Stimulated activated naive B cell treated with anti-CD40 and anti-IgM and Interleukin-4, amounts not matched to agents 10 μg/mL and 1 μg/mL and 100 μg/mL, for 72 hours (primary cell): ENCODE data around the gene FAM118B.

Experiments used
- ATAC-seq, 2 donors: fragments of 150-1000 bp; cut with Tn5 transposase; replicated peaks; 2 replicates each; pipeline ENCODE4 v1.10.0; 2021; ENCODE audit warnings: moderate library complexity in 1 of 2
- DNase-seq: peaks from one replicate; pipeline ENCODE4 v3.0.0; 2021
- H3K27ac Mint-ChIP-seq: one replicate; pipeline ENCODE4 v1.8.0; 2022; ENCODE audit warnings: mild to moderate bottlenecking, mixed read lengths
- H3K27me3 Mint-ChIP-seq, 2 donors: one replicate each; pipeline ENCODE4 v1.8.0; 2022; ENCODE audit warnings: mixed read lengths in 2 of 2
- H3K36me3 Mint-ChIP-seq, 2 donors: one replicate each; pipeline ENCODE4 v1.8.0; 2022; ENCODE audit warnings: mixed read lengths in 2 of 2, mild to moderate bottlenecking in 1 of 2
- H3K4me1 Mint-ChIP-seq, 2 donors: one replicate each; pipeline ENCODE4 v1.8.0; 2022; ENCODE audit warnings: mixed read lengths in 2 of 2, mild to moderate bottlenecking in 1 of 2
- H3K4me3 Mint-ChIP-seq, 2 donors: one replicate each; pipeline ENCODE4 v1.8.0; 2022; ENCODE audit warnings: mild to moderate bottlenecking in 2 of 2, mixed read lengths in 2 of 2, moderate library complexity in 1 of 2
- H3K9me3 Mint-ChIP-seq, 2 donors: one replicate each; pipeline ENCODE4 v1.8.0; 2022; ENCODE audit warnings: mixed read lengths in 2 of 2, mild to moderate bottlenecking in 1 of 2

The FAM118B gene

DNA sequence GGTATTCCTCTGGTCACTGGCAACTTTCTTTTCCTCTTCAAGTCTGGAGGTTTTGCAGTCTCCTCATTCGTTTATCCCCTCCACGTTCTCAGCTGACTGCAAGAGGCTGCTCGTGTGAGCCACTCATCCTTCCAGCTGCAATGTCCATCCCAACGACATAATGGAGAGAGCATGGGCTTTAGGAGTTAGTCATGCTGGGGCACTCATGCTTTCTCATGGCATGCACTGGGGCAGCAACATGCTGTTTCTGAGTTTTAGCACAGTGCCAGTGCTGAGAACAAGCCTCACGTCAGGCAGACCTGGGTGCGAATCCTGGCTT is 99.4 kb downstream of the FAM118B start:
- DNase-seq (no peak), ATAC-seq (no peak)
- Mint-ChIP-seq H3K4me3 (no peak overlapping the region), H3K9me3 (no peaks in the 10 kb centered on the region), H3K27ac (no peak overlapping the region), H3K27me3 (no peaks in the 10 kb centered on the region), H3K36me3 (peaks cover 29 to 46% of the 10 kb centered on the region in 2 donors), H3K4me1 (peaks cover 27 to 50% of the 10 kb centered on the region in 2 donors)

DNA sequence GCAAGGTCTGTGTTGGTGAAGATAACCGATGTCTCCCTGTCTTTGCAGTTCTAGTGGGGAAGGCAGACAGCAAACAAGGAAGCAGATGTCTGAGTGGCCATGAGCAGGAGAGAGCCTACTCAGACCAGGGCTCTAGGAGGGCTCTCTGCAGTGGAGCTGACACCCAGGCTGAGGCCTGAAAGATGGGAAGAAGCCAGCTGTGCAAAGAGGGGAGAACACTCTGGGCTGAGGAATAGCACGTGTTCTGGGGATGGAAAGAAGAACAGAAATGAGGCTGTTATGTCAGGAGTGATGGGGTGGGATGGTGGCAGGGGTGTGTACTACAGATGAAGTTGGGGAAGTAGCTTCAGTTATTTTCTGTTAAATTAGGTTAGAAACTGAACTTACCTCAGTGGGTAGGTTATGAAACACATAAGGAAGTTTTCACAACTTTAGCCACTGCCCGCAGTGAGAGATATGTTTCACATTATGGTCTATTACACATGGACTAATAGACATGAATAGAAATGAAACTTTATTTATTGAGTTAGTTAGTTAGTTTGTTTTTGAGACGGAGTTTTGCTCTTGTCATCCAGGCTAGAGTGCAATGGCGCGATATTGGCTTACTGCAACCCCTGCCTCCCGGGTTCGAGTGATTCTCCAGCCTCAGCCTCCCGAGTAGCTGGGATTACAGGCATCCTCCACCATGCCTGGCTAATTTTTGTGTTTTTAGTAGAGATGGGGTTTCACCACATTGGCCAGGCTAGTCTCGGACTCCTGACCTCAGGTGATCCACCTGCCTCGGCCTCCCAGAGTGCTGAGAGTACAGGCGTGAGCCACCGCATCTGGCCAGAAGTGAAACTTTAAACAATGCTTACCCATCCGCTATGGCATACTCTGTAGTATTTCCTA is 100.1 kb downstream of the FAM118B start:
- DNase-seq, result no peak
- Mint-ChIP-seq H3K4me3 (no peak overlapping the region), H3K36me3 (peaks cover 32 to 47% of the 10 kb centered on the region in 2 donors)

More for the DNA sequence above, 100.1 kb downstream of the FAM118B start:
- Mint-ChIP-seq H3K27ac (peak overlapping the region; percentile 16), H3K9me3 (no peaks in the 10 kb centered on the region), H3K27me3 (no peaks in the 10 kb centered on the region), H3K4me1 (peaks cover 25 to 47% of the 10 kb centered on the region in 2 donors)
- peak; percentile 48 to 52 for ATAC-seq
